CD4-positive, alpha-beta memory T cell (primary cell): ENCODE measurements around the gene ISYNA1. TPM values are rescaled to one million over a fixed set of nuclear protein-coding genes. Genes with fewer than 3 reads are reported as not detected.

Source experiments
- CTCF ChIA-PET: fragments of 350-600 bp; sonication (Branson Sonifier 250); formaldehyde crosslinking; loops from one replicate; lab custom pipeline; 2021; ENCODE audit warnings: inconsistent platforms; ENCODE audit not compliant: partially characterized antibody; lab: Charles Lee
- POLR2A ChIA-PET: fragments of 350-600 bp; sonication (Branson Sonifier 250); formaldehyde crosslinking; loops from one replicate; lab custom pipeline; 2021; ENCODE audit not compliant: partially characterized antibody; lab: Charles Lee
- DNase-seq, 5 donors: peaks; one replicate each; pipeline versions ENCODE4 v3.0.0 to v3.0.0-alpha.2; 2020 to 2022; ENCODE audit warnings: mixed read lengths in 1 of 5
- H3K27ac ChIP-seq: one replicate; pipeline ENCODE4 v1.7.0; 2013; ENCODE audit warnings: low read depth, low read length
- H3K27me3 ChIP-seq: 2 replicates; pipeline ENCODE4 v1.7.0; 2013; ENCODE audit warnings: mild to moderate bottlenecking, low read length, moderate library complexity; ENCODE audit not compliant: insufficient read depth
- H3K36me3 ChIP-seq: 2 replicates; pipeline ENCODE4 v1.7.0; 2013; ENCODE audit warnings: mild to moderate bottlenecking, low read length, moderate library complexity; ENCODE audit not compliant: insufficient read depth
- H3K4me1 ChIP-seq: 2 replicates; pipeline ENCODE4 v1.7.0; 2013; ENCODE audit warnings: mild to moderate bottlenecking, low read length, moderate library complexity; ENCODE audit not compliant: insufficient read depth
- H3K4me3 ChIP-seq, 2 donors: one replicate each; pipeline ENCODE4 v1.7.0; 2013; ENCODE audit warnings: low read length in 2 of 2, mild to moderate bottlenecking in 1 of 2
- H3K9me3 ChIP-seq, 2 donors: one replicate each; pipeline ENCODE4 v1.7.0; 2013; ENCODE audit warnings: low read length in 2 of 2, control low read depth in 1 of 2; ENCODE audit not compliant: control insufficient read depth in 1 of 2
- H3K27ac Mint-ChIP-seq, 7 donors: one replicate each; pipeline ENCODE4 v1.8.0; 2020 to 2021; ENCODE audit warnings: mixed read lengths in 7 of 7, mild to moderate bottlenecking in 6 of 7, inconsistent platforms in 3 of 7, moderate library complexity in 3 of 7
- H3K27me3 Mint-ChIP-seq, 2 donors: one replicate each; pipeline ENCODE4 v1.8.0; 2020 to 2021; ENCODE audit warnings: mixed read lengths in 2 of 2
- H3K36me3 Mint-ChIP-seq, 2 donors: one replicate each; pipeline ENCODE4 v1.8.0; 2020 to 2021; ENCODE audit warnings: mixed read lengths in 2 of 2, inconsistent platforms in 1 of 2, mild to moderate bottlenecking in 1 of 2
- H3K4me1 Mint-ChIP-seq, 4 donors: one replicate each; pipeline ENCODE4 v1.8.0; 2020 to 2021; ENCODE audit warnings: mixed read lengths in 4 of 4, mild to moderate bottlenecking in 1 of 4
- H3K4me3 Mint-ChIP-seq, 8 donors: one replicate each; pipeline ENCODE4 v1.8.0; 2020 to 2021; ENCODE audit warnings: mixed read lengths in 8 of 8, mild to moderate bottlenecking in 7 of 8, moderate library complexity in 6 of 8, inconsistent platforms in 3 of 8
- H3K9me3 Mint-ChIP-seq, 8 donors: one replicate each; pipeline ENCODE4 v1.8.0; 2020 to 2021; ENCODE audit warnings: mixed read lengths in 8 of 8, mild to moderate bottlenecking in 5 of 8, inconsistent platforms in 3 of 8, moderate library complexity in 1 of 8
- intact Hi-C: fragments of 100-400 bp; cut with micrococcal nuclease; formaldehyde crosslinking; loops from one replicate; pipeline ENCODE4 v1.15.1; 2023
- polyA plus RNA-seq, 2 donors: library from polyadenylated mRNA; unstranded; fragments of 300-500 nt; fragmentation: Illumina TruSeq; gene quantifications; one replicate each; pipeline ENCODE4 v1.2.3, GENCODE V29; 2021
- total RNA-seq, 2 experiments: library from RNA; stranded (reverse); gene quantifications; one replicate each; pipeline ENCODE4 v1.2.3, GENCODE V29; 2021

ISYNA1 gene
- total and polyA plus RNA-seq, 4 experiments from 2014 or later: 27.5 to 43.2 (median 36.7) TPM

- H3K4me3 Mint-ChIP-seq: peak within 1 kb of the TSS; percentile 92 to 96 (median 94)
- H3K4me3 ChIP-seq: peak within 1 kb of the TSS; percentile 29 to 64
These were observed 18.7 kb downstream of the ISYNA1 start, which contains the start of gene SSBP4 for GRCh38 chr19:18419195-18419698. Gene SSBP4 (plus strand): TSS chr19:18419398. CDS start chr19:18419649, 251 bp downstream.

GRCh38 chr19:18418483-18419194, 19.3 kb downstream of the ISYNA1 start:
- Mint-ChIP-seq H3K27ac (peak overlapping the region; percentile 90 to 97 (median 96)), H3K4me3 (peak overlapping the region; percentile 79 to 90 (median 86)), H3K9me3 (peaks cover 0 to 5% (median 0%) of the 10 kb centered on the region in 8 donors), H3K27me3 (peaks cover 2 to 5% of the 10 kb centered on the region in 2 donors), H3K4me1 (peaks cover 60 to 88% (median 73%) of the 10 kb centered on the region in 4 donors), H3K36me3 (peaks cover 0 to 12% of the 10 kb centered on the region in 2 donors)
- no peaks in the 10 kb centered on the region for H3K27me3 ChIP-seq
- CTCF ChIA-PET: interaction anchor here (0.8 to 5.0 kb wide), 9 partner anchors 9 to 210 kb away, joined by 3 to 29 read pairs (median 4); partner anchors contain the start of gene JUND
- H3K4me3 ChIP-seq: peak overlapping the region; percentile 23 to 42
- peak in 3 of 5 donors; percentile 40 to 71 (median 45) for DNase-seq
- no peaks in the 10 kb centered on the region for H3K36me3 ChIP-seq
- H3K9me3 ChIP-seq: no peaks in the 10 kb centered on the region
- intact Hi-C loops: loop anchor here (1.0 to 10.0 kb wide), 5 partner anchors 11 to 414 kb away; partner anchors contain the start of genes ARRDC2 and MAST3
- peak overlapping the region; percentile 56 for H3K27ac ChIP-seq
- POLR2A ChIA-PET: interaction anchor here (0.7 to 13.3 kb wide), 21 partner anchors 8 to 559 kb away, joined by 3 to 238 read pairs (median 4); partner anchors contain the start of genes ARRDC2, COPE, DDX49 and ISYNA1
- H3K4me1 ChIP-seq: peaks cover 84% of the 10 kb centered on the region

More at GRCh38 chr19:18419195-18419698, 18.7 kb downstream of the ISYNA1 start, which contains the start of gene SSBP4:
- Histone ChIP-seq H3K4me1 (peaks cover 87% of the 10 kb centered on the region), H3K27ac (peak within 1 kb of the TSS; percentile 70), H3K9me3 (no peaks in the 10 kb centered on the region), H3K36me3 (no peaks in the 10 kb centered on the region), H3K27me3 (no peaks in the 10 kb centered on the region)
- Mint-ChIP-seq H3K27me3 (peaks cover 2 to 5% of the 10 kb centered on the region in 2 donors), H3K9me3 (peaks cover 0 to 5% (median 0%) of the 10 kb centered on the region in 8 donors), H3K4me1 (peaks cover 62 to 90% (median 76%) of the 10 kb centered on the region in 4 donors), H3K36me3 (peaks cover 0 to 12% of the 10 kb centered on the region in 2 donors), H3K27ac (peak within 1 kb of the TSS; percentile 96 to 98 (median 97))
- DNase-seq: peak; percentile 76 to 83 (median 81)
- intact Hi-C loops: loop anchor here (1.0 to 10.0 kb wide), 5 partner anchors 10 to 414 kb away; partner anchors contain the start of genes ARRDC2 and MAST3
- ChIA-PET POLR2A (interaction anchor here (0.8 to 13.3 kb wide), 16 partner anchors 15 to 560 kb away, joined by 3 to 238 read pairs (median 4); partner anchors contain the start of genes ARRDC2, COPE, DDX49 and ISYNA1), CTCF (interaction anchor here (0.8 to 5.0 kb wide), 8 partner anchors 10 to 211 kb away, joined by 3 to 29 read pairs (median 4); partner anchors contain the start of gene JUND)

DNA sequence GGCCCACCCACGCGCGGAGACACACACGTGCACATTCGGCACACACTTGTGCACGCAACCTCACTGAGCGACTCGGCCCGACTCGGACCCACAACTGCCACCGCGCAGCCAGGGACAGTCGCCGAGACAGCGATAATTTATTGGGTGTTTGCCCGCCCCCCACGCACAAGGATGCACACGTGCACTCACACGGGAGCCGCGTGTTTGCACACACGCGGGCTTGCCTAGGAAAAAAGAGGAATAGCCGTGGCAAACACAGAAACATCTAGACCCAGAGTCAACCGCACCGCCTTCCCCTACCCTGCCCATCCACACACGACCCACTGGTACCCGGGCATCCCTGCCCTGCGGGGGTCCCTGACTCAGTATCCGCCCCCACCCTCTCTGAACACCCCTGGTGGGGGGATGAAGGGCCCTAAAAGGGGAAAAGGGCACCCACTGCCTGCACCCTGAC, 19.9 kb downstream of the ISYNA1 start:
- Mint-ChIP-seq H3K9me3 (peaks cover 0 to 5% (median 0%) of the 10 kb centered on the region in 8 donors), H3K27ac (peak overlapping the region; percentile 90 to 97 (median 96)), H3K4me1 (peaks cover 56 to 82% (median 68%) of the 10 kb centered on the region in 4 donors), H3K36me3 (peaks cover 0 to 10% of the 10 kb centered on the region in 2 donors), H3K4me3 (peak overlapping the region; percentile 79 to 90 (median 86)), H3K27me3 (peaks cover 2 to 5% of the 10 kb centered on the region in 2 donors)
- Histone ChIP-seq H3K27ac (peak overlapping the region; percentile 56), H3K9me3 (no peaks in the 10 kb centered on the region), H3K4me3 (peak overlapping the region; percentile 23 to 42), H3K27me3 (no peaks in the 10 kb centered on the region), H3K4me1 (peaks cover 79% of the 10 kb centered on the region), H3K36me3 (no peaks in the 10 kb centered on the region)
- DNase-seq: peak in 1 of 5 donors; percentile 43
- ChIA-PET CTCF (interaction anchor here (1.1 to 5.0 kb wide), 6 partner anchors 8 to 210 kb away, joined by 3 to 29 read pairs (median 4); partner anchors contain the start of gene JUND), POLR2A (interaction anchor here (0.7 to 13.3 kb wide), 13 partner anchors 9 to 327 kb away, joined by 3 to 238 read pairs (median 4); partner anchors contain the start of genes ISYNA1, JUND, REX1BD and UBA52)
- intact Hi-C loops: loop anchor here (2.0 to 10.0 kb wide), 4 partner anchors 23 to 413 kb away; partner anchors contain the start of genes ARRDC2 and MAST3

DNA sequence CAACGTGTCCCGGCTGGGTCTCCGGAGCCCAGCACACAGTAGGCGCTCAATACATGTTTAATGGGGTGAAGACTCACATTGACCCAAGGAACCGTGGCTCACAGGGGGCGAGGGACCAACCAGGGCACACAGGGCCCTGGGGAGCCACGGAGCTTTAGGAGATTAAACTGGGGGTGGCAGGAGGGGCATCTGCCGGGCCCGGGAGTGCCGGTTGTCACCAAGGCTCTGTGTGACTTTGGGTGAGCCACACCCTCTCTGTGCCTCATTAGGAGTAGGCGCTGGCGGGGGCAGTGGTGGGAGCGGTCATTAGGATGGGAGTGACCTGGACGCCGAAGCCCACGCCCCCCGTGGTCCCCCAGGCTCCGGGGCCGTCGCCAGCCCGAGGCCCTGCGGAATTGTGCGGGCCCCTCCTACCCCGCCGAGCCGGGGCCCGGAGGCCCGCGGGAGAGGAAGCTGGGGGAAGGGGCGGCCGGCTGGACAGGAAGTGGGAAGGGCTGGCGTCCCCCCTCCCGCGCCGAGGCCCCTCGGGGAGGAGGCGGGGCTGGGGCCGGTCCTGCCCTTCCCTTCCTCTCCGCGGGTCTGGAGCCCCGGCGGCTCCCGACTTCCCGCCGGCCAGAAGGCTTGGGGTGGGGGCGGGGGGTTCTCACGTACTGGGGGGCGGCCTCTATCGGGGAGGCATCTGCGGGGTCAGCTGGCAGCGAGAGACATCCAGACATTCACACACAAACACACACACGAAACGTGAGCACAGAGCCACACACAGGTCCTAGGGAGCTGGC, 20.5 kb downstream of the ISYNA1 start:
- Mint-ChIP-seq H3K4me3 (peak overlapping the region; percentile 79 to 90 (median 86)), H3K4me1 (peaks cover 51 to 76% (median 62%) of the 10 kb centered on the region in 4 donors), H3K9me3 (peaks cover 0 to 5% (median 0%) of the 10 kb centered on the region in 8 donors), H3K27me3 (peaks cover 2 to 5% of the 10 kb centered on the region in 2 donors), H3K27ac (peak overlapping the region; percentile 90 to 97 (median 96)), H3K36me3 (peaks cover 0 to 8% of the 10 kb centered on the region in 2 donors)
- Histone ChIP-seq H3K27ac (peak overlapping the region; percentile 56), H3K27me3 (no peaks in the 10 kb centered on the region), H3K4me3 (peak overlapping the region in 1 of 2 donors; percentile 42), H3K9me3 (no peaks in the 10 kb centered on the region), H3K4me1 (peaks cover 72% of the 10 kb centered on the region), H3K36me3 (no peaks in the 10 kb centered on the region)
- CTCF ChIA-PET: interaction anchor here (0.6 to 3.0 kb wide), 11 partner anchors 8 to 258 kb away, joined by 3 to 15 read pairs (median 3); no protein-coding TSS in a partner anchor
- peak in 1 of 5 donors; percentile 55 for DNase-seq
- intact Hi-C loops: loop anchor here (2.0 to 10.0 kb wide), 4 partner anchors 23 to 413 kb away; partner anchors contain the start of genes ARRDC2 and MAST3
- POLR2A ChIA-PET: interaction anchor here (1.0 to 13.3 kb wide), 11 partner anchors 8 to 327 kb away, joined by 3 to 238 read pairs (median 4); partner anchors contain the start of genes ISYNA1, JUND, KXD1 and REX1BD

DNA sequence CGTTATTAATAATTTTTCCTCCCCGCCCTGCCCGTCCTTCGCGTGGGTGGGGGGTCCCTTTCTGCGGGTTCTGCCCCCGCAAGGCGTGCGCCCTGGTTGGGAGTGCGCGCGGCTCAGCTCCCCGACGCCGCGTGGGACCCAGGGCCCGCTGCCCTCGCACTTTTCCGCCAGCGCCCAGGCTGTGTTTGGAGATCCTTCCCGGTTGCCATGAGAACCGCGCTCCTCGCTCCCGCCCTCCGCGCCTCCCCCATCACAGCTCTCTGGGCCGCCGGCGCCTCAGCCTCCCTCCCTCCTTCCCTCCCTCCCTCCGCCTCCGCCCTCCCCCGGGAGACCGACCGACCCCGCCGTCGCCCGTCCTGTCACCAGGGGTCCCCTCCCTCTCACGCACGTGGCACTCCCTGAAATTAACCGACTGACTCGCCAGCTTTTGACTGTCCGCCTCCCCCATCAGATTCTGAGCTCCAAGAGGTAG, 21.1 kb downstream of the ISYNA1 start:
- H3K4me1 ChIP-seq: peaks cover 66% of the 10 kb centered on the region
- Mint-ChIP-seq H3K36me3 (peaks cover 0 to 8% of the 10 kb centered on the region in 2 donors), H3K27me3 (peaks cover 2 to 5% of the 10 kb centered on the region in 2 donors), H3K4me3 (peak overlapping the region; percentile 59 to 83 (median 78)), H3K9me3 (peaks cover 0 to 5% (median 0%) of the 10 kb centered on the region in 8 donors), H3K27ac (peak overlapping the region; percentile 71 to 93 (median 90)), H3K4me1 (peaks cover 47 to 70% (median 56%) of the 10 kb centered on the region in 4 donors)
- peak overlapping the region in 1 of 2 donors; percentile 38 for H3K4me3 ChIP-seq
- peak overlapping the region; percentile 56 for H3K27ac ChIP-seq
- CTCF ChIA-PET: interaction anchor here (0.6 to 1.7 kb wide), 10 partner anchors 22 to 258 kb away, joined by 3 to 7 read pairs (median 3); no protein-coding TSS in a partner anchor
- intact Hi-C loops: loop anchor here (5.0 to 10.0 kb wide), 3 partner anchors 90 to 412 kb away; partner anchors contain the start of genes ARRDC2 and MAST3
- POLR2A ChIA-PET: interaction anchor here (1.0 to 13.3 kb wide), 8 partner anchors 8 to 193 kb away, joined by 3 to 238 read pairs (median 4); partner anchors contain the start of genes ISYNA1, JUND and KXD1
- no peaks in the 10 kb centered on the region for H3K27me3 ChIP-seq
- no peaks in the 10 kb centered on the region for H3K9me3 ChIP-seq
- no peaks in the 10 kb centered on the region for H3K36me3 ChIP-seq
- DNase-seq: peak; percentile 64 to 80 (median 65)
